ENCODE results near the gene TAS1R1. TPM values are rescaled to one million over a fixed set of nuclear protein-coding genes. Genes with fewer than 3 reads are reported as not detected.

TAS1R1 gene
- total RNA-seq, 2 experiments from 2014 or later: not detected

DNA sequence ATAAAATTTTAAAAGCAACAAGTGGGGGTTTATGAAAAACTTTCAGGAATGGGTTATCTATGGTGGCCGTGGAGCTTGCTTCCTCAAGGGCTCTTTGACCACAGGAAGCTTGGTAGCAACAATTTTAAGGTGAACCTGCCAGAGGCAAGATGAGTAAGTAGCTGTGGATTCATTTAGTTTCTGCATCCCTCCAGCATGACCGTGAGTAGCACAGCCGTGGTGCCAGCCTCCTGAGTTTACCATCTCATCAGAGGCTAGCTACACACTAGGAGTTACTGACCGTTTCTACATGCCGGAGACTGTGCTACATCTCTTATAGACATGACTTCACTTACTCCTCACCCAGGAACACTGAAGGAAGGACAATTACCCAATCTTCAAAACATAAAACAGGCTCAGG is 33.6 kb upstream of the TAS1R1 start:
- Mint-ChIP-seq H3K4me3 (no peak overlapping the region), H3K27ac (no peak overlapping the region), H3K9me3 (no peaks in the 10 kb centered on the region), H3K4me1 (ENCODE audit: low read depth) (no peaks in the 10 kb centered on the region), H3K27me3 (no peaks in the 10 kb centered on the region), H3K36me3 (ENCODE audit: low read depth) (peaks cover 10% of the 10 kb centered on the region)
- TF ChIP-seq, protein P1, sequence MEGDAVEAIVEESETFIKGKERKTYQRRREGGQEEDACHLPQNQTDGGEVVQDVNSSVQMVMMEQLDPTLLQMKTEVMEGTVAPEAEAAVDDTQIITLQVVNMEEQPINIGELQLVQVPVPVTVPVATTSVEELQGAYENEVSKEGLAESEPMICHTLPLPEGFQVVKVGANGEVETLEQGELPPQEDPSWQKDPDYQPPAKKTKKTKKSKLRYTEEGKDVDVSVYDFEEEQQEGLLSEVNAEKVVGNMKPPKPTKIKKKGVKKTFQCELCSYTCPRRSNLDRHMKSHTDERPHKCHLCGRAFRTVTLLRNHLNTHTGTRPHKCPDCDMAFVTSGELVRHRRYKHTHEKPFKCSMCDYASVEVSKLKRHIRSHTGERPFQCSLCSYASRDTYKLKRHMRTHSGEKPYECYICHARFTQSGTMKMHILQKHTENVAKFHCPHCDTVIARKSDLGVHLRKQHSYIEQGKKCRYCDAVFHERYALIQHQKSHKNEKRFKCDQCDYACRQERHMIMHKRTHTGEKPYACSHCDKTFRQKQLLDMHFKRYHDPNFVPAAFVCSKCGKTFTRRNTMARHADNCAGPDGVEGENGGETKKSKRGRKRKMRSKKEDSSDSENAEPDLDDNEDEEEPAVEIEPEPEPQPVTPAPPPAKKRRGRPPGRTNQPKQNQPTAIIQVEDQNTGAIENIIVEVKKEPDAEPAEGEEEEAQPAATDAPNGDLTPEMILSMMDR (IDR thresholded peaks at IDR 0.05): no peak
- POLR2A ChIA-PET: interaction anchor here (0.9 to 2.0 kb wide), 4 partner anchors 9 to 25 kb away, joined by 3 to 6 read pairs (median 4); no protein-coding TSS in a partner anchor
- intact Hi-C loops (cut with micrococcal nuclease): no loop called here
- DNase-seq (no peak), ATAC-seq (no peak)
- CTCF ChIA-PET: interaction anchor here (1.1 to 4.5 kb wide), 4 partner anchors 29 to 34 kb away, joined by 4 to 20 read pairs (median 6); partner anchors contain the start of genes NOL9, PLEKHG5 and TAS1R1

DNA sequence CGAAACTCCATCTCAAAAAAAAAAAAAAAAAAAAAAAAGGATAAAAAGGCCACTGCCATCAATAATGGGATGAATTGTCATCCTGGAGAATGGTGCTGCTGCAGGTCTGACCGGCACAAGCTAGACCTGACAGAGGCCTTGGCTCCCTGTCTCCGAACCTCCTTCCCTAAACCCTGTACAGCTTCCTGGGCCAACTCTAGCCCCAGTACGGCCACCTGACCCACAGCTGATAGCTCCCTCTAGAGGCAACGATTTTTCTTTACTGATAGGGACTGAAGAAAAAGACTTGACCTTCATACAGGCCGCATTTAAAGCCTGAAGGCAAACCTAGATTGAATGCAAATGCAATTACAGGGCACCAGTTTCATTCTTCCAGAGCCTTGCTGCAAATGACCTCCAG is 31.5 kb upstream of the TAS1R1 start:
- intact Hi-C loops (cut with micrococcal nuclease): no loop called here
- ATAC-seq: no peak
- H3K27ac Mint-ChIP-seq: no peak overlapping the region

DNA sequence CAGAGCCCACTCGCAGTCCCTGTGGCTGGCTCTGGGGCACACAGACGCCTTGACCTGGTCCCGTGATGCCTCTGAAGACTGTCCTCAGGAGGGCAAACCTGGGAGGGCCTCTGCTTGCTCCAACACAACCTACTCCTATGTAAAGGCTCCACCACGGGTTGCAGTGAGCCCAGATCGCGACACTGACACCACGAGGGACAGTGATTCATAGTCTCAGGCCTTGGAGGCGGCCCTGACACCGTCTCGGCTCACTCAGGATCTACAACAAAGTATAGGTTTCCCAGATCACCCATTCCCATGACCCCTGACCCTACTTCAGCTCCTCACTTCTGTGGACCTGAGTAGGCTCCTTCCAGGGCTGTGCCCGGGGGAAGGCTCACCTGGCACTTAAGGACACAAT is 28.8 kb upstream of the TAS1R1 start:
- DNase-seq: no peak
- Mint-ChIP-seq H3K9me3 (no peaks in the 10 kb centered on the region), H3K4me3 (no peak overlapping the region), H3K27ac (no peak overlapping the region), H3K27me3 (no peaks in the 10 kb centered on the region), H3K36me3 (ENCODE audit: low read depth) (peaks cover 26% of the 10 kb centered on the region), H3K4me1 (ENCODE audit: low read depth) (no peaks in the 10 kb centered on the region)
- CTCF ChIA-PET: no interaction called here
- TF ChIP-seq, protein P1 (IDR thresholded peaks at IDR 0.05): no peak
- no peak for ATAC-seq
- intact Hi-C loops (cut with micrococcal nuclease): no loop called here
- POLR2A ChIA-PET: interaction anchor here (1.0 kb wide), 1 partner anchor 24 kb away, joined by 3 read pairs; no protein-coding TSS in a partner anchor

More for the DNA sequence above, 31.5 kb upstream of the TAS1R1 start:
- POLR2A ChIA-PET: interaction anchor here (1.3 to 2.0 kb wide), 2 partner anchors 11 to 25 kb away, joined by 3 to 6 read pairs; no protein-coding TSS in a partner anchor
- H3K36me3 Mint-ChIP-seq (ENCODE audit: low read depth): peaks cover 18% of the 10 kb centered on the region
- TF ChIP-seq, protein P1 (IDR thresholded peaks at IDR 0.05): peak; percentile 43
- DNase-seq: no peak
- no peaks in the 10 kb centered on the region for H3K9me3 Mint-ChIP-seq
- no peaks in the 10 kb centered on the region for H3K27me3 Mint-ChIP-seq
- H3K4me3 Mint-ChIP-seq: no peak overlapping the region
- H3K4me1 Mint-ChIP-seq (ENCODE audit: low read depth): no peaks in the 10 kb centered on the region
- CTCF ChIA-PET: interaction anchor here (1.3 to 4.5 kb wide), 4 partner anchors 15 to 37 kb away, joined by 3 to 20 read pairs (median 5); partner anchors contain the start of gene PLEKHG5

DNA sequence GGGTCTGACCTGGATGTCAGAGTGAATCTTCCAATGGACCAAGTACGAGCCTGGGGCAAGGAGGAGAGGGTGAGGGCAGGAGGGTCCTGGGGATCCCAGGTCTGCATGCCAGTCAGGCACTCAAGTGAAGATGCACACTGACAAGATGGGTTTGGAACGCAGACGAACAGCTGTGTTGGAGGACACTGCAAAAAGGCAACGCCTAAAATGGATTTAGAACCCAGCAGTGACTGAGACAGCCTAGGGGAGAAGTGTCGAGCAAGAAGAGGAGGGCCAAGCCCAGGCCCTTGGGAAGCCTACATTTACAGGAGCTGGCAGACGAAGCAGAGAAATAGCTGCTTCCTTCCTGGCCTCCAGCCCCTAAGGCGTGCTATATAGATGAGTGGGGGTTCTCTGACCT is 26.6 kb upstream of the TAS1R1 start:
- Mint-ChIP-seq H3K4me3 (no peak overlapping the region), H3K4me1 (ENCODE audit: low read depth) (no peaks in the 10 kb centered on the region), H3K9me3 (no peaks in the 10 kb centered on the region), H3K27ac (no peak overlapping the region), H3K36me3 (ENCODE audit: low read depth) (peaks cover 39% of the 10 kb centered on the region), H3K27me3 (no peaks in the 10 kb centered on the region)
- no peak for DNase-seq
- intact Hi-C loops (cut with micrococcal nuclease): no loop called here
- TF ChIP-seq, protein P1 (IDR thresholded peaks at IDR 0.05): no peak
- POLR2A ChIA-PET: interaction anchor here (1.1 to 1.2 kb wide), 2 partner anchors 23 to 26 kb away, joined by 3 to 6 read pairs; partner anchors contain the start of genes NOL9 and TAS1R1
- CTCF ChIA-PET: interaction anchor here (1.0 to 1.3 kb wide), 2 partner anchors 38 to 43 kb away, joined by 3 to 4 read pairs; no protein-coding TSS in a partner anchor
- no peak for ATAC-seq

DNA sequence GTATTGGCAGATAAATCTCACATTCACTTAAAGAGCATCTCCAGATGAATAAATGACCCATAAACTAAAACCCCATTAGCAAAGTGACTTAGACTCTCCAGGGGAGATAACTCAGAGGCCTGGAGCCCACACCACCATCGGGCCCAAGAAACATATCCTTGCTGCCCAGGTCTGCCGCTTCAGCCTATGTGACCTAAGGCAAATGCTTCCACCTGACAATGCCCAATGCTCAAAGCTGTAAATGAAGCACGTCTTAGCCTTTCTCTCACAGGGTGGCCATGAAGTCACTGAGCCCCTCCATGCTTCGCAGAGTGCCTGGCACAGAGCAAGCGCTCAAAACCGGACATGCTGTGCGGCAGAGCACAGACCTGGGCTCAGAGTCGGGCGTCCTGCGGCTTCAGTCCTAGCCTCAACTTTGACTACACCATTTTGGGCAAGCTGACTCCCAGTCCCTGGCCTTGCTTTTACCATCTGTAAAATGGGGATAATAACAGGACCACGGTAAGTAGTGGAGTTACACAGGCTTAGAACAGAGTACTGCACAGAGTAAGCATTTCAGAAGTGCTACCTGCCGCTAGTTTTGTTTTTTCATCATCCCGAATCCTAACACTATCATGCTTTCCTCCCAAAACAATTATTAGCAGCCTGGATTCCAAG is 24.5 kb upstream of the TAS1R1 start:
- ChIA-PET CTCF (no interaction called here), POLR2A (no interaction called here)
- Mint-ChIP-seq H3K9me3 (no peaks in the 10 kb centered on the region), H3K27me3 (no peaks in the 10 kb centered on the region), H3K4me1 (ENCODE audit: low read depth) (no peaks in the 10 kb centered on the region), H3K36me3 (ENCODE audit: low read depth) (peaks cover 39% of the 10 kb centered on the region), H3K4me3 (no peak overlapping the region), H3K27ac (no peak overlapping the region)
- DNase-seq (no peak), ATAC-seq (no peak)
- intact Hi-C loops (cut with micrococcal nuclease): no loop called here
- TF ChIP-seq, protein P1 (IDR thresholded peaks at IDR 0.05): no peak

Measured in activated CD8-positive, alpha-beta T cell treated with anti-CD3 and anti-CD28 coated beads for 36 hours (primary cell).